ENCODE data around the gene ARHGAP25. TPM values are rescaled to one million over a fixed set of nuclear protein-coding genes. Genes with fewer than 3 reads are reported as not detected.

Gene ARHGAP25
- total RNA-seq, 4 donors from 2014 or later, result 4.9 to 82.5 (median 8.7) TPM

DNA sequence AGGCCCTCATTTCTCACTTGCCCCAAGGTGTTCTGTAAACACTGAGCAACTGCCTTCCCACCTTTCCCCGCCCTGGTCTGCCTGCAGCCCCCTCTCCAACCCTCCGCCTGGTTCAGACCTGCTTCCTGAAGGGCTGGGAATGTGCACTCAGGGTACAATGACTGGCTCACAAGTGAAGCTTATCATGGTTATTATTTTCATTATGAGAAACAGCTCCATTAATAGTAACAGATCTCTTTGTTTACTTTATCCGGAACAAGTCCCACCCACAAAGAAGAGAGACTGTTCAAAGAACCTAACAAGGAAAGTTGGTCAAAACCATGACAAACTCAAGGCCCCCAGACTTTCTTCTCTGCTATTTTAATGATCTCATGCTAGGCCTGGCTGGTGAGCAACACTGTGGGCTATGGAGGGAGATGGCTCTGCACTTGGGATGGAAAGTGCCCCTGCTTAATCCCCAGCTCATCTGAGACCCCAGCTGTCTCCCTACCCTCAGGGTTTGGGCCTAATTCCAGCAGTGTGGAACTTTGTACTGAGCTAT is 36.7 kb downstream of the ARHGAP25 start:
- no peaks in the 10 kb centered on the region for H3K27me3 ChIP-seq
- no peaks in the 10 kb centered on the region for H3K36me3 ChIP-seq
- H3K4me3 ChIP-seq, result no peak overlapping the region
- H3K9me3 ChIP-seq, result no peaks in the 10 kb centered on the region
- peaks cover 0 to 62% (median 14%) of the 10 kb centered on the region in 4 donors for H3K4me1 ChIP-seq
- H3K27ac ChIP-seq, result peak overlapping the region; percentile 75 to 94 (median 85)
- DNase-seq, result no peak
- TF ChIP-seq, protein P1, sequence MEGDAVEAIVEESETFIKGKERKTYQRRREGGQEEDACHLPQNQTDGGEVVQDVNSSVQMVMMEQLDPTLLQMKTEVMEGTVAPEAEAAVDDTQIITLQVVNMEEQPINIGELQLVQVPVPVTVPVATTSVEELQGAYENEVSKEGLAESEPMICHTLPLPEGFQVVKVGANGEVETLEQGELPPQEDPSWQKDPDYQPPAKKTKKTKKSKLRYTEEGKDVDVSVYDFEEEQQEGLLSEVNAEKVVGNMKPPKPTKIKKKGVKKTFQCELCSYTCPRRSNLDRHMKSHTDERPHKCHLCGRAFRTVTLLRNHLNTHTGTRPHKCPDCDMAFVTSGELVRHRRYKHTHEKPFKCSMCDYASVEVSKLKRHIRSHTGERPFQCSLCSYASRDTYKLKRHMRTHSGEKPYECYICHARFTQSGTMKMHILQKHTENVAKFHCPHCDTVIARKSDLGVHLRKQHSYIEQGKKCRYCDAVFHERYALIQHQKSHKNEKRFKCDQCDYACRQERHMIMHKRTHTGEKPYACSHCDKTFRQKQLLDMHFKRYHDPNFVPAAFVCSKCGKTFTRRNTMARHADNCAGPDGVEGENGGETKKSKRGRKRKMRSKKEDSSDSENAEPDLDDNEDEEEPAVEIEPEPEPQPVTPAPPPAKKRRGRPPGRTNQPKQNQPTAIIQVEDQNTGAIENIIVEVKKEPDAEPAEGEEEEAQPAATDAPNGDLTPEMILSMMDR (IDR thresholded peaks at IDR 0.05), result no peak
- TF ChIP-seq POLR2A (IDR thresholded peaks at IDR 0.05), result no peak

DNA sequence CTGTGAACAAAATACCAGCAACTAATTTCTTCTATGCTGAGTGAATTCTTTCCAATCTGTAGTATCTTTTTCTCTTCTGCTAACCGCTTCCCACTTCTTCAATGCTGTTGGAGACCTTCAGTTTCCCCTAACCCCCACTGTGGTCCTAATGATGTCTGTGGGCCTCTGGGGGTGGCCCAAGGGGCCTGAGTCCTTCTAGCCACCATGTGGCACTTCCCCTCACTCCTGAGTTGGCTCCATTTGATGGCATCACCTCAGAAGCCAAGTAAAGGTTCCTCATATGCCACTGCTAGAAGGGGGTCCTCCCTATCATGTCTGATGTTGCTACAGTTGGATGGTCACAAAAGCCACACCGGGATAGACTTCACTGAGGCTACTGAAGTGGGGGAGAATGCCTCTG is 37.5 kb downstream of the ARHGAP25 start:
- H3K4me1 ChIP-seq, result peaks cover 0 to 54% (median 15%) of the 10 kb centered on the region in 4 donors

DNA sequence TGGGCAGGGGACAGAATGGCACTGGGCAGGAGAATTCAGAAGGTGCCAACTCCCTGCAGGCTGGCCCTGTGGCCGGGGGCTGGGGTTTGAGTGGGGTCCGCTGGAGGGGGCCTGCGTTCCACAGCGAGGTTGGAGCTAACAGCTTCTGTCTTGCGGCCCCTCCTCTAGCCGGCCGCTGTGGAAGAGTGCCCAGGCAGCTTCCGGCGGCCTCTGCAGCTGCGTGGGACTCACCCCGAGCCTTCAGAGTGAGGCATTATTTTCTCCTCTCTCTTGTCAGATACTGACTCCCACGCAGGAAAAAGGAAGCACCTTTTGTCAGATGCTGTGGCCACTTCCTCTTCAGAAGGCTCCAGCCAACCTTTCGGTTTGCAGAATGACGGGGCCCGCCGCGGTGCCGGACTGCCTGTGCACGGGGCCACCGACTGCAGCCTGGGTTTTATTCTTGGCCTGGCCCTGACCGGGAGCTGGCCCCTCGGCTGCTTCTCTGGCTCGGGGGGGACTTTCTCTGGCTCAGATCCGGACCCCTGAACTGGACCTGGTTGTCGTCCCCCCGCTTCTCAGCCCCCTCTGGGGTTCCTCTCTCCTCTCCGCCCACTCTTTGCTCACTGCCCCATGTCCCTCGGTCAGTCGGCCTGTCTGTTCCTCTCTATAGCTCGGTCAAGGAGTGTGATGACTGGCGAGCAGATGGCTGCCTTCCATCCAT is 40.1 kb downstream of the ARHGAP25 start:
- peak overlapping the region; percentile 81 to 94 (median 90) for H3K27ac ChIP-seq
- H3K4me1 ChIP-seq, result peaks cover 0 to 32% (median 17%) of the 10 kb centered on the region in 4 donors
- H3K36me3 ChIP-seq, result no peaks in the 10 kb centered on the region
- peak; percentile 56 to 95 (median 92) for DNase-seq
- H3K27me3 ChIP-seq, result no peaks in the 10 kb centered on the region
- TF ChIP-seq, protein P1 (IDR thresholded peaks at IDR 0.05), result no peak
- TF ChIP-seq POLR2A (IDR thresholded peaks at IDR 0.05), result peak in 1 of 2 donors; percentile 50
- H3K9me3 ChIP-seq, result no peaks in the 10 kb centered on the region
- peak overlapping the region; percentile 34 to 61 (median 47) for H3K4me3 ChIP-seq

More for the DNA sequence above, 37.5 kb downstream of the ARHGAP25 start:
- peak overlapping the region; percentile 50 to 94 (median 84) for H3K27ac ChIP-seq
- H3K9me3 ChIP-seq, result no peaks in the 10 kb centered on the region
- no peaks in the 10 kb centered on the region for H3K27me3 ChIP-seq
- no peak overlapping the region for H3K4me3 ChIP-seq
- TF ChIP-seq POLR2A (IDR thresholded peaks at IDR 0.05), result no peak
- TF ChIP-seq, protein P1 (IDR thresholded peaks at IDR 0.05), result no peak
- H3K36me3 ChIP-seq, result no peaks in the 10 kb centered on the region
- no peak for DNase-seq

DNA sequence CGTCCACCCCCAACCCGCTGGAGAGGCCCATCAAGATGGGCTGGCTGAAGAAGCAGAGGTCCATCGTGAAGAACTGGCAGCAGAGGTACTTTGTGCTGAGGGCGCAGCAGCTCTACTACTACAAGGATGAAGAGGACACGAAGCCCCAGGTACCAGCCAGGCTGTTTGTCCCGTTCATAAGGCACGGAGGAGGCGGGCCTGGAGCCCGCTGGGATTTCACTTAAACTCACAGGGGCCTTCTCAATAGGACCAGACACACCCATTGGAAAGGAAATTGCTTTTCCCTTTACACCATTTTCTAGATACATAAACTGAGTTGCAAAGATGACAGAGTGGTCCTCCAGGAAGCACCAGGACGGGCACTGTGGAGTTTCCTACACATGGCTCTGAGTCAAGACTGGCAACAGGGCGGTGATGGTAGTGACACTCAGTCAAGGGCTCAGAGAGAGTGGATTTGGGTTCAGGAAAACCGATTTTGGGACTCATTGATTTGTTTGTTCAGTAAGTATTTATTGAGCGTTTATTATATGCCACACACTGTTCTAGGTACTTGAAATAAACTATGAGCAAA is 40.7 kb downstream of the ARHGAP25 start:
- no peaks in the 10 kb centered on the region for H3K36me3 ChIP-seq
- H3K9me3 ChIP-seq, result no peaks in the 10 kb centered on the region
- H3K4me3 ChIP-seq, result peak overlapping the region; percentile 34 to 61 (median 47)
- peaks cover 0 to 25% (median 16%) of the 10 kb centered on the region in 4 donors for H3K4me1 ChIP-seq
- no peaks in the 10 kb centered on the region for H3K27me3 ChIP-seq
- TF ChIP-seq, protein P1 (IDR thresholded peaks at IDR 0.05), result no peak
- TF ChIP-seq POLR2A (IDR thresholded peaks at IDR 0.05), result no peak
- DNase-seq, result no peak
- peak overlapping the region; percentile 81 to 94 (median 90) for H3K27ac ChIP-seq

DNA sequence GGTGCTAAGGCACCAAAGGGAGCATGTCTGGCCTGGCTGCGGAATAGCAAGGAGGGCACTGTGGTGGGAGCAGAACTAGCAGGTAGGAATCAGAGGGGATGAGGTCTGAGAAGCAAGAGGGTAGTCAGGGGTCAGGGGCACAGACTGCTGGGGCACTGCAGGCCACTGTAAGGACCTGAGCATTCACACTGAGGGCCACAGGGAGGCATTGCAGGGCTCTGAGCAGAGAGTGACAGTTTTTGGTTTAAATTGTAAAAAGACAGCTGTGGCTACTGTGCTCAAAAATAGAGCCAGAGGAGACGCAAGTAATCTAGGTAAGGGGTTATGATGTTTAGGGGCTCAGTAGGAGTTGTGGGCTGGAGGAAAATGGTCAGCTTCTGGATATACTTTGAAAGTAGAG is 41.5 kb downstream of the ARHGAP25 start:
- Histone ChIP-seq H3K27me3 (no peaks in the 10 kb centered on the region), H3K9me3 (no peaks in the 10 kb centered on the region), H3K27ac (peak overlapping the region; percentile 41 to 94 (median 86)), H3K4me3 (peak overlapping the region; percentile 11 to 61 (median 47)), H3K4me1 (peaks cover 0 to 18% (median 11%) of the 10 kb centered on the region in 4 donors), H3K36me3 (no peaks in the 10 kb centered on the region)
- no peak for DNase-seq
- TF ChIP-seq, protein P1 (IDR thresholded peaks at IDR 0.05), result peak in 2 of 6 experiments; percentile 10 to 15
- TF ChIP-seq POLR2A (IDR thresholded peaks at IDR 0.05), result no peak
